Activated naive CD4-positive, alpha-beta T cell treated with anti-CD3 and anti-CD28 coated beads for 36 hours (primary cell): ENCODE data around the gene SDE2. TPM values are rescaled to one million over a fixed set of nuclear protein-coding genes. Genes with fewer than 3 reads are reported as not detected.
A peak's percentile ranks its signal among the peaks of the same experiment; 100 is the strongest.
"Not testable (repeated sequence)": the region's sequence is repeated elsewhere in the genome, so short reads cannot be mapped to it uniquely, and the experiment has no call there.

Experiments
- CTCF ChIA-PET: fragments of 350-600 bp; sonication (Branson Sonifier 250); formaldehyde crosslinking; loops from one replicate; lab custom pipeline; 2021; ENCODE audit warnings: antibody characterized with exemption; lab: Charles Lee
- DNase-seq: peaks from one replicate; pipeline ENCODE4 v3.0.0-alpha.2; 2020
- H3K27ac Mint-ChIP-seq: one replicate; pipeline ENCODE4 v1.8.0; 2021; ENCODE audit warnings: mild to moderate bottlenecking, mixed read lengths
- H3K27me3 Mint-ChIP-seq: one replicate; pipeline ENCODE4 v1.8.0; 2021; ENCODE audit warnings: low read depth, mixed read lengths
- H3K36me3 Mint-ChIP-seq: one replicate; pipeline ENCODE4 v1.8.0; 2021; ENCODE audit warnings: low read depth, mixed read lengths
- H3K4me1 Mint-ChIP-seq: one replicate; pipeline ENCODE4 v1.8.0; 2021; ENCODE audit warnings: low read depth, mixed read lengths
- H3K4me3 Mint-ChIP-seq: one replicate; pipeline ENCODE4 v1.8.0; 2021; ENCODE audit warnings: mild to moderate bottlenecking, moderate library complexity, mixed read lengths
- H3K9me3 Mint-ChIP-seq: one replicate; pipeline ENCODE4 v1.8.0; 2021; ENCODE audit warnings: mixed read lengths
- intact Hi-C: fragments of 100-400 bp; cut with micrococcal nuclease; formaldehyde crosslinking; loops from one replicate; pipeline ENCODE4 v1.15.1; 2023
- total RNA-seq, 2 experiments: library from RNA; stranded (reverse); gene quantifications; one replicate each; pipeline ENCODE4 v1.2.3, GENCODE V29; 2021

SDE2 gene
- total RNA-seq, 2 experiments from 2014 or later, result 15.3 to 16.5 TPM

GRCh38 chr1:226003502-226004170 is 4.5 kb upstream of the SDE2 start:
- H3K36me3 Mint-ChIP-seq, result peaks cover 6% of the 10 kb centered on the region
- CTCF ChIA-PET, result interaction anchor here (0.7 to 1.9 kb wide), 3 partner anchors 16 to 72 kb away, joined by 3 to 8 read pairs (median 7); no protein-coding TSS in a partner anchor
- H3K4me1 Mint-ChIP-seq, result peaks cover 42% of the 10 kb centered on the region
- peak overlapping the region; percentile 82 for H3K27ac Mint-ChIP-seq
- H3K9me3 Mint-ChIP-seq, result no peaks in the 10 kb centered on the region
- no peak overlapping the region for H3K4me3 Mint-ChIP-seq
- intact Hi-C loops, result loop anchor here (5.0 to 10.0 kb wide), 2 partner anchors 329 to 1509 kb away; no protein-coding TSS in a partner anchor
- DNase-seq, result no peak
- no peaks in the 10 kb centered on the region for H3K27me3 Mint-ChIP-seq

GRCh38 chr1:226002667-226003501 is 3.7 kb upstream of the SDE2 start:
- Mint-ChIP-seq H3K4me1 (peaks cover 45% of the 10 kb centered on the region), H3K4me3 (peak overlapping the region; percentile 37), H3K36me3 (peaks cover 6% of the 10 kb centered on the region), H3K27ac (peak overlapping the region; percentile 91), H3K27me3 (no peaks in the 10 kb centered on the region), H3K9me3 (no peaks in the 10 kb centered on the region)
- peak; percentile 66 for DNase-seq
- CTCF ChIA-PET, result interaction anchor here (0.5 to 1.9 kb wide), 2 partner anchors 15 to 335 kb away, joined by 3 to 8 read pairs; no protein-coding TSS in a partner anchor
- intact Hi-C loops, result loop anchor here (1.0 to 10.0 kb wide), 4 partner anchors 194 to 1508 kb away; no protein-coding TSS in a partner anchor

DNA sequence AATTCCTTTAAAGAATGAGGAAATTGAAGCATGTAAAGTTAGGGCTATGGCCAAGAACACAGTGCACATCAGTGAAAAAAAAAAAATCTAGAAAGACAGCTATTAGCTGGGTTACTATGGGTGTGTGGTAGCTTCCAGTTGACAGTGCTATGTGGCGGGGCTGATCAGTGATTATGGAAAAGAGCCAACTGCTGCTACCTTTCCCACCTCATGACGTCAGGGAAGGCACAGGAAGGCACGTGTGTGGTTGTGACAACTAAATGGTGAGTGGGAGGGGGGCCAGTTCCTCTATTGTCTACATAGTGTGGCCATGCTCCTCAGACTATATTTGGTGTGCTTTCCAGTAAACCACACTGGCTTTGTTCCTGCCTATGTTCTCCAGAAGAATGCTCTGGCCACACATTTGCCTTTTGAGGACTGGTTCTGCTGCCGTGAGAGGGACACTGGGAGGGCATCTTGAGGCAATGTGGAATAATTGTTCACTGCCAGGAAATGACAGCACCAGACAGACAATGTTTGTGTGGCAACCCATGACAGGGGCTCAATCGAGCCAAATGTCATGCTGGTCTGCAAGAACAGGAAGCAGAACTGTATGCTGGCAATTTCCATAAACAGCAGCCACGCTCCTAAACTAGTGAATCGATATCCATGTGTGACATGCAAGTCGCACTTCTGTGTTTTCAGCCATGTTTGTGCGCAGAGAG is 3.0 kb upstream of the SDE2 start:
- H3K4me3 Mint-ChIP-seq, result peak overlapping the region; percentile 37
- peak; percentile 87 for DNase-seq
- no peaks in the 10 kb centered on the region for H3K9me3 Mint-ChIP-seq
- H3K36me3 Mint-ChIP-seq, result peaks cover 6% of the 10 kb centered on the region
- intact Hi-C loops, result loop anchor here (1.0 to 10.0 kb wide), 4 partner anchors 195 to 1507 kb away; no protein-coding TSS in a partner anchor
- H3K27me3 Mint-ChIP-seq, result no peaks in the 10 kb centered on the region
- peak overlapping the region; percentile 91 for H3K27ac Mint-ChIP-seq
- CTCF ChIA-PET, result interaction anchor here (0.7 to 1.9 kb wide), 3 partner anchors 14 to 63 kb away, joined by 3 to 8 read pairs (median 3); no protein-coding TSS in a partner anchor
- H3K4me1 Mint-ChIP-seq, result peaks cover 52% of the 10 kb centered on the region

GRCh38 chr1:226001088-226001487 is 1.9 kb upstream of the SDE2 start:
- no peaks in the 10 kb centered on the region for H3K9me3 Mint-ChIP-seq
- no peaks in the 10 kb centered on the region for H3K27me3 Mint-ChIP-seq
- H3K27ac Mint-ChIP-seq, result peak overlapping the region; percentile 100
- CTCF ChIA-PET, result interaction anchor here (0.6 kb wide), 1 partner anchor 333 kb away, joined by 4 read pairs; no protein-coding TSS in a partner anchor
- peaks cover 60% of the 10 kb centered on the region for H3K4me1 Mint-ChIP-seq
- no peak for DNase-seq
- peaks cover 9% of the 10 kb centered on the region for H3K36me3 Mint-ChIP-seq
- H3K4me3 Mint-ChIP-seq, result peak overlapping the region; percentile 20
- intact Hi-C loops, result loop anchor here (5.0 to 10.0 kb wide), 2 partner anchors 331 to 1506 kb away; no protein-coding TSS in a partner anchor

DNA sequence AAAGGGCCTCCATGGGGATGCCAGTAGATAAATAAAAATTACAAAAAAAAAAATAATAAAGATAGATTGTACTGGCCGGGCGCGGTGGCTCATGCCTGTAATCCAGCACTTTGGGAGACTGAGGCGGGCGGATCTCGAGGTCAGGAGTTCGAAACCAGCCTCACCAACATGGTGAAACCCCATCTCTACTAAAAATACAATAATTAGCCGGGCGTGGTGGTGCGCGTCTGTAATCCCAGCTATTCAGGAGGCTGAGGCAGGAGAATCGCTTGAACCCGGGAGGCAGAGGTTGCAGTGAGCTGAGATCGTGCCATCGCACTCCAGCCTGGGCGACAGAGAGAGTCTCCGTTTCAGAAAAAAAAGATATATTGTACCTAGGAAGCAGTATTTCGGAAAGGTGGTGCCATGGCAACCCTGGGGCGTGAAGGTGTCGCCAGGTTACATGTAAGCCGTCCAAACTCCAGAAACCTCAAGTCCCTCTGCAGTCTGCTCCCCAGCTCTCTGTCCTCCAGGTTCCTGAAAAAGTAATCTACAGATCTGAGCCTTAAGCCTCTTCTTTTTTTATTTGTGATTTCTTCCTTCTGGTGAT is 1.4 kb upstream of the SDE2 start:
- not testable (repeated sequence) for H3K9me3 Mint-ChIP-seq, H3K27me3 Mint-ChIP-seq, H3K36me3 Mint-ChIP-seq
- CTCF ChIA-PET, result interaction anchor here (0.6 to 1.4 kb wide), 4 partner anchors 64 to 603 kb away, joined by 4 to 9 read pairs (median 4); no protein-coding TSS in a partner anchor
- Mint-ChIP-seq H3K27ac (peak overlapping the region; percentile 100), H3K4me3 (peak overlapping the region; percentile 100), H3K4me1 (peaks cover 65% of the 10 kb centered on the region)
- intact Hi-C loops, result loop anchor here (5.0 to 10.0 kb wide), 2 partner anchors 332 to 1506 kb away; no protein-coding TSS in a partner anchor
- DNase-seq, result peak; percentile 50

DNA sequence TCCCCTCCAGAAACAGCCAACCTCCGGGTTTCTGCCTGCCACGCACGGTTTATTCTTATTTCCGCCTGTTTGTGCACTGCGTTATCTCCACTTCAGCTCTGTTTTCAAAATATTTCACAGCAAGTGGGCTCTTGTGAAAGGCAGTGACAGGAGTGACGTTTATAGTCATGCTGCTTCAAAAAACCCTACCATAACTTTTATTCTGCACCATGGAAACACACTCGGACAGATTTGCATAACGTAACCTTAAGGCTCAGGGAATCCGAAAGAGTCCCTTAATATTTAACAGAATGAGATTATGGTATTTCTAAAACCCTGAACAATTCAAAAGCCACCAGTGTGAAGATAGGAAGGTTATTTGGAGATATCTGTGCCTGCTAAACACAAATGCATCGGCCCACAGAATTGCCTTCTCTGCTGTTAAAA is 782 bp upstream of the SDE2 start:
- no peaks in the 10 kb centered on the region for H3K9me3 Mint-ChIP-seq
- H3K27me3 Mint-ChIP-seq, result no peaks in the 10 kb centered on the region
- H3K4me1 Mint-ChIP-seq, result peaks cover 69% of the 10 kb centered on the region
- CTCF ChIA-PET, result interaction anchor here (0.7 to 1.4 kb wide), 7 partner anchors 8 to 602 kb away, joined by 3 to 9 read pairs (median 4); partner anchors contain the start of gene H3-3A
- peaks cover 9% of the 10 kb centered on the region for H3K36me3 Mint-ChIP-seq
- peak; percentile 63 for DNase-seq
- peak overlapping the region; percentile 100 for H3K4me3 Mint-ChIP-seq
- intact Hi-C loops, result loop anchor here (1.0 to 10.0 kb wide), 13 partner anchors 62 to 1505 kb away; partner anchors contain the start of genes ACBD3, H3-3A, LBR and PARP1
- H3K27ac Mint-ChIP-seq, result peak overlapping the region; percentile 100

DNA sequence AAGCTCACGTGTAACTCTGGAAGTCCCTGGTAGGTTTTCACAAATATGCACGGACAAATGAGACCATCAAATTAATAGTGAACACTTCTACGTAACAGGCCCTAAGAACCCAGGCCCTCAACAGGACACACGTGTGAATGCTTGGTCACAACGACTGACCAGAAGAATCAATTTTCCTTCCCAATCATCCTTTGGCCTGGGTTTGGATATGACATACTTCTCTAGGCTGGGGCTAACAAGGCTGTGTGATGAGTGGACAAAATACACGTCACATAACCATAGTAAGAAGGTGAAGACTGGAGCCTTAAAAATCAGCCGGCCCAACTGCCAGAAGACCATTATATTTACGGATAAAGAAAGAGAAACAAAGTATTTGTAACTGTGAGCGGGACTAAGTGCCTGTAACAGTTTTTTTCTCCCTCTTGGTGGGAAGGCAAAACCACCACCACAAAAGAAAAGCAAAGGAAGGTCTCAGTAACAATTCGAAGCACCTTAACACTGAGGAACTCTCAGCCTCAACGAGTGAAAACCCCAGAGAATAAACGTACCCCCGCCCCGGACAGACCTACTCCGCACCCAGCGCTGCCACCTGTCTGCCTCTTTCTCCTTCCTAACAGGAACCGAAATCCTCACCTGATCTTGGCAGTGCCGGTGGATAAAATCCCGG is 450 bp downstream of the SDE2 start:
- peaks cover 9% of the 10 kb centered on the region for H3K36me3 Mint-ChIP-seq

GRCh38 chr1:225996946-225997545 is 2.1 kb downstream of the SDE2 start:
- CTCF ChIA-PET, result interaction anchor here (1.1 to 4.8 kb wide), 2 partner anchors 10 to 20 kb away, joined by 3 to 32 read pairs; no protein-coding TSS in a partner anchor
- Mint-ChIP-seq H3K27me3 (no peaks in the 10 kb centered on the region), H3K36me3 (peaks cover 15% of the 10 kb centered on the region), H3K4me1 (peaks cover 49% of the 10 kb centered on the region), H3K4me3 (peak overlapping the region; percentile 100), H3K27ac (peak overlapping the region; percentile 63), H3K9me3 (no peaks in the 10 kb centered on the region)
- intact Hi-C loops, result loop anchor here (1.0 to 5.0 kb wide), 2 partner anchors 10 to 115 kb away; partner anchors contain the start of gene TMEM63A
- DNase-seq, result no peak

More for the DNA sequence above, 450 bp downstream of the SDE2 start:
- intact Hi-C loops, result loop anchor here (1.0 to 5.0 kb wide), 11 partner anchors 64 to 570 kb away; partner anchors contain the start of genes ACBD3, H3-3A, LBR and PARP1
- peak overlapping the region; percentile 100 for H3K4me3 Mint-ChIP-seq
- peak overlapping the region; percentile 100 for H3K27ac Mint-ChIP-seq
- DNase-seq, result no peak
- no peaks in the 10 kb centered on the region for H3K9me3 Mint-ChIP-seq
- H3K4me1 Mint-ChIP-seq, result peaks cover 64% of the 10 kb centered on the region
- no peaks in the 10 kb centered on the region for H3K27me3 Mint-ChIP-seq
- CTCF ChIA-PET, result interaction anchor here (1.2 to 4.8 kb wide), 3 partner anchors 7 to 64 kb away, joined by 3 to 32 read pairs (median 6); partner anchors contain the start of gene H3-3A

DNA sequence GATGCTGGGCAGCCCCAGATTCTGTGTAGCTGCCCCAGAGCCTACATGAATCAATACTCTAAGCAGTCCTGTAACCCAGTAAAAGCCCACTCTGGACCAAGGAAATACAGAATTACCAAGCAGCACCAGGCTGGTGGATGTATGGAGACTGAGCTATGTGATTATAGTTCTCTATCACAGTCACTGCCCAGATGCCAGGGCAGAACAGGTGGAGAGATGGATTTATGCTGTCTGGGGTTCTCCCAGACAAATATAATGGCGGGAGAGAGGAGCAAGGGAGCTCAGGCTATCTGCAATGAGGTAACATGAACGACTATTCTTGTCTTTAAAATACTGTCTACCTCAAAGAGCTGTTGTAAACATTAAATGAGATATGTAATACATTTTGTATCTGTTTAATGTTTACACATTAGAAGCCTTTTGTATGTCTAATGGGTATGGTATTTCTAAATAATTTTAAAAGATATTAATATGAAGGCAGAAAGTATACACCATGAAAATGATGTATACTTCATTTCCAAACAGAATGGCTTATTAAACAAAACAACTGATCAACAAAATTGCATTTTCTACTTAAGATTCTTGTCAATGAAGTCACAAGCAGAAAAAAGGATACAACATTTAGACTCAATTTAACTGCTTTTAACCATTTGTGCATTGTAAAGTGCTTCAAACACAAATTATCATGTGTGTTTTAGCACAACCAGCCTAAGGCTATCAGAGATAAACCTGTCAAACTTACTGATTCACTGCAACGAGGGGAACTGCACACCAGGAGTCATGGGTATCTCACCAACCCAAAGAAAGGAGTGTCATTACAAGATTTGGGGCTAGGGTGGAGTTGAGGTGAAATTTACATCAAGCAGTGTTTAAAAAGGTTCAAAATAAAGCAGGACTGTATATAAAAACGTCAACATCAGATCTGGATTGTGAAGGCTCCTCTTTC is 3.0 kb downstream of the SDE2 start:
- peaks cover 23% of the 10 kb centered on the region for H3K36me3 Mint-ChIP-seq
- H3K4me3 Mint-ChIP-seq, result peak overlapping the region; percentile 58
- CTCF ChIA-PET, result interaction anchor here (1.0 to 4.8 kb wide), 4 partner anchors 9 to 69 kb away, joined by 3 to 32 read pairs (median 6); no protein-coding TSS in a partner anchor
- no peak for DNase-seq
- H3K27me3 Mint-ChIP-seq, result no peaks in the 10 kb centered on the region
- H3K9me3 Mint-ChIP-seq, result no peaks in the 10 kb centered on the region
- peaks cover 47% of the 10 kb centered on the region for H3K4me1 Mint-ChIP-seq
- intact Hi-C loops, result loop anchor here (5.0 kb wide), 1 partner anchor 114 kb away; the partner anchor contains the start of gene TMEM63A
- H3K27ac Mint-ChIP-seq, result peak overlapping the region; percentile 68
